PFSK-1 (cell line): ENCODE measurements around the gene SLC19A2.

Experiments
- FOXP2 ChIP-seq: optimal IDR thresholded peaks from 2 replicates; pipeline ENCODE3; 2011; ENCODE audit warnings: borderline replicate concordance, control low read depth, inconsistent platforms; ENCODE audit not compliant: insufficient read depth; ENCODE audit errors: extremely low read length, extremely low read depth
- POLR2AphosphoS5 ChIP-seq: IDR thresholded peaks from 2 replicates; pipeline ENCODE4 v1.6.1; 2012; ENCODE audit warnings: low read depth, mild to moderate bottlenecking, control low read depth, low read length, moderate library complexity
- SIN3A ChIP-seq: IDR thresholded peaks from 2 replicates; pipeline ENCODE4 v1.6.1; 2012; ENCODE audit warnings: mild to moderate bottlenecking, low read length, moderate library complexity, borderline replicate concordance; ENCODE audit not compliant: insufficient read depth
- TAF1 ChIP-seq: IDR thresholded peaks from 2 replicates; pipeline ENCODE4 v1.6.1; 2012; ENCODE audit warnings: low read length, control low read depth, borderline replicate concordance; ENCODE audit not compliant: insufficient read depth
- TF ChIP-seq, protein P1 (sequence below), 2 experiments: IDR thresholded peaks; 2 replicates each; pipeline versions ENCODE4 v1.6.1 to v1.8.0; 2011 to 2012; ENCODE audit warnings: low read depth in 2 of 2, low read length in 2 of 2, control low read depth in 1 of 2, inconsistent platforms in 1 of 2, mild to moderate bottlenecking in 1 of 2, moderate library complexity in 1 of 2; ENCODE audit not compliant: insufficient read depth in 1 of 2

Gene SLC19A2

DNA sequence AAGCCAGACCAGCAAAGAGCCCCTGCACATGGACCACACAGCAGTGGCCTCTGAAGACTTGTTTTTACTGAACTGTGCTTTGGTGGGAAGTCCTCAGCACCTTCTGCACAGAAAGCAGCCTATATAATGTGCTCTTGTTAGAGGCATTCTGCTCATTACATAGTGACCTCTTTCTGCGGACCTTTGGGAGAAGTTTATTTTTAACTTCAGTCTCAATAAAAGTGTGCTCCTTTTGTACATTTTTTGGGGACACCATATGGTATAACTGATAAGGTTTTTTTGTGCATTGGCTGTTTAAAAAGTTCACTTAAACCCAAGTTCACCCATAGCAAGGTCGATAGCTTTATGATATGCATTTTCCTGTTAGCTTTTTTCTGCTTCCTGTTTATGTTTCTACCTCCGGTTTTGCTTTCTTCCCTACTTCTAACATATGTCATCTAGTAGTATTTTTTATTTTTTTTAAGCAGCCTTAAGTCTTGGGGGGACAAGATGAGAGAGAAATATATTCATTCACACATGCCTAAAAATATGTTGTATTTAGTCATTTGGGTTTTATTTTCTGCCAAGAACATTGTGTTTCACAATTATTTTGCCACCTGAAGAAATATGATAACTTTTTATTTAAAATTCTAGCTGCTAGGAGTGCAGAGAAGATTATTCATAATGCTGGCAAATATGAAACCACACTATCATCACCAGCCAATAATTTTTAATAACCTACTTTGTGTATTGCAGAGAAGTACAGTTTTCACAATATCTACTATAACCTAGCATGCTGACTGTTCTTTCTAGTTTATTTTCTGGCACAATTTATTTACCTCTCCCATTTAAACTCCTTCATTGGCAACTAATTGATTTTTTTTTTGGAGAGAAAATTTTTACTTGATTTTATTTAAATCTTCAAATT lies 22.9 kb upstream of the SLC19A2 start:
- TF ChIP-seq FOXP2 (no peak), POLR2AphosphoS5 (no peak), TAF1 (no peak), SIN3A (no peak)
- TF ChIP-seq, protein P1, sequence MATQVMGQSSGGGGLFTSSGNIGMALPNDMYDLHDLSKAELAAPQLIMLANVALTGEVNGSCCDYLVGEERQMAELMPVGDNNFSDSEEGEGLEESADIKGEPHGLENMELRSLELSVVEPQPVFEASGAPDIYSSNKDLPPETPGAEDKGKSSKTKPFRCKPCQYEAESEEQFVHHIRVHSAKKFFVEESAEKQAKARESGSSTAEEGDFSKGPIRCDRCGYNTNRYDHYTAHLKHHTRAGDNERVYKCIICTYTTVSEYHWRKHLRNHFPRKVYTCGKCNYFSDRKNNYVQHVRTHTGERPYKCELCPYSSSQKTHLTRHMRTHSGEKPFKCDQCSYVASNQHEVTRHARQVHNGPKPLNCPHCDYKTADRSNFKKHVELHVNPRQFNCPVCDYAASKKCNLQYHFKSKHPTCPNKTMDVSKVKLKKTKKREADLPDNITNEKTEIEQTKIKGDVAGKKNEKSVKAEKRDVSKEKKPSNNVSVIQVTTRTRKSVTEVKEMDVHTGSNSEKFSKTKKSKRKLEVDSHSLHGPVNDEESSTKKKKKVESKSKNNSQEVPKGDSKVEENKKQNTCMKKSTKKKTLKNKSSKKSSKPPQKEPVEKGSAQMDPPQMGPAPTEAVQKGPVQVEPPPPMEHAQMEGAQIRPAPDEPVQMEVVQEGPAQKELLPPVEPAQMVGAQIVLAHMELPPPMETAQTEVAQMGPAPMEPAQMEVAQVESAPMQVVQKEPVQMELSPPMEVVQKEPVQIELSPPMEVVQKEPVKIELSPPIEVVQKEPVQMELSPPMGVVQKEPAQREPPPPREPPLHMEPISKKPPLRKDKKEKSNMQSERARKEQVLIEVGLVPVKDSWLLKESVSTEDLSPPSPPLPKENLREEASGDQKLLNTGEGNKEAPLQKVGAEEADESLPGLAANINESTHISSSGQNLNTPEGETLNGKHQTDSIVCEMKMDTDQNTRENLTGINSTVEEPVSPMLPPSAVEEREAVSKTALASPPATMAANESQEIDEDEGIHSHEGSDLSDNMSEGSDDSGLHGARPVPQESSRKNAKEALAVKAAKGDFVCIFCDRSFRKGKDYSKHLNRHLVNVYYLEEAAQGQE (IDR thresholded peaks at IDR 0.05; ENCODE audit: insufficient read depth in 1 of 2, low read depth in 2 of 2, low read length in 2 of 2) = no peak

GRCh38 chr1:169507413-169507812 lies 21.7 kb upstream of the SLC19A2 start:
- TF ChIP-seq, protein P1 (IDR thresholded peaks at IDR 0.05; ENCODE audit: insufficient read depth in 1 of 2, low read depth in 2 of 2, low read length in 2 of 2) = no peak
- TF ChIP-seq FOXP2 = no peak
- no peak for TF ChIP-seq POLR2AphosphoS5
- TF ChIP-seq SIN3A = no peak
- TF ChIP-seq TAF1 = no peak

DNA sequence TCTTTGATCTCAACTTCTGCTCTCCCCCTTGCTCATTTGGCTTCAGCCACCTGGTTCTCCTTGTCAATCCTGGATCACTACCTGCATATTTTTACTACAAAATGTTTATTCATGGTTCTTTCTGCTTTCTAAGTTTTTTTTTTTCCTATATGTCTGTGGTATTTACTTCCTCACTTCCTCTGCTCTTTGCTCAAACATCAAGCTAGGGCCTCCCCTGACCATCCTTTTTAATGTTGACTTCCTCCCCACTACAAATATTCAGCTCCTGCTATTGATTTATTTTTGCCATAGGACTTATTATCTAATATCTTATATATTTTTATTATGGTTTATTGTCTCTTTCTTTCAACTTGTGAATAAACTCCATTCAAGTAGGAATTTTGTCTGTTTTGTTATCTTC lies 14.1 kb upstream of the SLC19A2 start:
- TF ChIP-seq, protein P1 (IDR thresholded peaks at IDR 0.05; ENCODE audit: insufficient read depth in 1 of 2, low read depth in 2 of 2, low read length in 2 of 2) = no peak
- no peak for TF ChIP-seq POLR2AphosphoS5
- no peak for TF ChIP-seq TAF1
- no peak for TF ChIP-seq FOXP2

GRCh38 chr1:169497317-169497716 lies 11.6 kb upstream of the SLC19A2 start:
- TF ChIP-seq SIN3A = no peak
- TF ChIP-seq, protein P1 (IDR thresholded peaks at IDR 0.05; ENCODE audit: insufficient read depth in 1 of 2, low read depth in 2 of 2, low read length in 2 of 2) = no peak
- no peak for TF ChIP-seq FOXP2
- no peak for TF ChIP-seq TAF1
- TF ChIP-seq POLR2AphosphoS5 = no peak
